K562 (cell line): ENCODE data around the gene CYLD. TPM values are rescaled to one million over a fixed set of nuclear protein-coding genes. Genes with fewer than 3 reads are reported as not detected.

ENCODE experiments used
- ATAC-seq: fragments of 200-7000 bp; cut with Tn5 transposase; 3 replicates; pipeline ENCODE4 v1.9.1; 2020; ENCODE audit warnings: moderate library complexity
- BruUV-seq: library from RNA; stranded (reverse); fragments of 400-500 nt; replicated peaks from 2 replicates; lab custom pipeline; 2021; lab: Mats Ljungman, UMichigan
- CTCF ChIA-PET: fragments of 300-600 bp; formaldehyde crosslinking; extraction: SDS; loops from one replicate; lab custom pipeline; 2021; ENCODE audit warnings: low intra/inter-chr PET ratio; lab: Yijun Ruan, JAX
- POLR2A ChIA-PET: fragments of 300-600, 350-650 bp; sonication (Branson Sonifier 250); formaldehyde crosslinking; extraction: SDS; loops from one replicate; lab custom pipeline; 2021; ENCODE audit warnings: antibody characterized with exemption, inconsistent platforms; lab: Yijun Ruan, JAX
- DNase-seq, 4 experiments: peaks; one replicate each; pipeline versions ENCODE4 v3.0.0 to v3.0.0-alpha.2; 2011 to 2018; ENCODE audit warnings: low spot score in 3 of 4, mixed read lengths in 3 of 4; ENCODE audit errors: extremely low read depth in 1 of 4
- FAIRE-seq: peaks from 2 replicates; lab custom pipeline; 2011; peaks lifted over from hg19 to GRCh38; lab: Jason Lieb, UNC
- H2AFZ ChIP-seq: 2 replicates; pipeline ENCODE4 v1.6.0; 2011; ENCODE audit warnings: low read depth, low read length, control low read depth, inconsistent platforms
- H3K27ac ChIP-seq: fragments of 200-600 bp; 3 replicates; pipeline ENCODE4 v1.8.0; 2011; ENCODE audit warnings: low read depth, mild to moderate bottlenecking, control low read depth, inconsistent platforms, low read length, moderate library complexity, mixed read lengths; ENCODE audit errors: extremely low read depth
- H3K27me3 ChIP-seq, 2 experiments: fragments of 300-600 bp in 1 of 2; 2 replicates in 1 of 2; 3 replicates in 1 of 2; pipeline versions ENCODE4 v1.6.0 to v1.8.0; 2011; ENCODE audit warnings: inconsistent platforms in 2 of 2, low read length in 2 of 2, mild to moderate bottlenecking in 1 of 2, mixed read lengths in 1 of 2, moderate library complexity in 1 of 2; ENCODE audit not compliant: control insufficient read depth in 2 of 2, insufficient read depth in 2 of 2
- H3K36me3 ChIP-seq: fragments of 300-600 bp; 3 replicates; pipeline ENCODE4 v1.8.0; 2011; ENCODE audit warnings: mild to moderate bottlenecking, low read length, inconsistent platforms; ENCODE audit not compliant: control insufficient read depth, insufficient read depth
- H3K4me1 ChIP-seq, 2 experiments: fragments of 200-600 bp in 1 of 2; replicated peaks in 1 of 2; 2 replicates in 1 of 2; 3 replicates in 1 of 2; pipeline versions ENCODE4 v1.5.1 to v1.8.0; 2011; ENCODE audit warnings: inconsistent platforms in 2 of 2, low read length in 2 of 2, mild to moderate bottlenecking in 1 of 2, mixed read lengths in 1 of 2, moderate library complexity in 1 of 2; ENCODE audit not compliant: control insufficient read depth in 2 of 2, insufficient read depth in 2 of 2
- H3K4me2 ChIP-seq: 2 replicates; pipeline ENCODE4 v1.6.1; 2011; ENCODE audit warnings: low read length, control low read depth, inconsistent platforms, mixed read lengths; ENCODE audit not compliant: insufficient read depth
- H3K4me3 ChIP-seq: fragments of 200-600 bp; sonication (generic), shearing (Covaris generic); 2 replicates; pipeline ENCODE4 v1.5.1; 2016; ENCODE audit warnings: control low read depth, inconsistent platforms
- H3K79me2 ChIP-seq: fragments of 200-600 bp; 3 replicates; pipeline ENCODE4 v1.8.0; 2011; ENCODE audit warnings: low read length, inconsistent platforms; ENCODE audit not compliant: control insufficient read depth, insufficient read depth
- H3K9ac ChIP-seq, 2 experiments: 2 replicates each; pipeline versions ENCODE4 v1.6.0 to v1.6.1; 2011; ENCODE audit warnings: low read depth in 2 of 2, low read length in 2 of 2, control low read depth in 1 of 2, inconsistent platforms in 1 of 2, mild to moderate bottlenecking in 1 of 2, mixed read lengths in 1 of 2; ENCODE audit not compliant: insufficient read depth in 1 of 2
- H3K9me1 ChIP-seq: one replicate; pipeline ENCODE4 v1.6.0; 2011; ENCODE audit warnings: inconsistent platforms, mild to moderate bottlenecking, low read length, moderate library complexity; ENCODE audit not compliant: control insufficient read depth, insufficient read depth
- H3K9me3 ChIP-seq: replicated peaks from 2 replicates; pipeline ENCODE4 v1.5.1; 2011; ENCODE audit warnings: low read depth, low read length, inconsistent platforms; ENCODE audit not compliant: control insufficient read depth, insufficient read depth
- H4K20me1 ChIP-seq: replicated peaks from 2 replicates; pipeline ENCODE4 v1.6.1; 2011; ENCODE audit warnings: low read length, inconsistent platforms, mixed read lengths; ENCODE audit not compliant: control insufficient read depth, insufficient read depth
- CXXC5 ChIP-seq: fragments of 250-450 bp; sonication (Bioruptor Pico); IDR thresholded peaks from 2 replicates; pipeline ENCODE4 v1.8.0; 2022; ENCODE audit warnings: inconsistent platforms, mild to moderate bottlenecking, moderate library complexity
- KAT7 ChIP-seq: sonication (generic); formaldehyde crosslinking; IDR thresholded peaks from 2 replicates; pipeline ENCODE4 v1.8.0; 2022; ENCODE audit warnings: missing genetic modification reagents, mild to moderate bottlenecking, borderline replicate concordance
- L3MBTL2 ChIP-seq: fragments of 450-650 bp; IDR thresholded peaks from 2 replicates; pipeline ENCODE4 v1.6.1; 2016; ENCODE audit warnings: mild to moderate bottlenecking, moderate library complexity
- NCOA1 ChIP-seq: fragments of 450-650 bp; IDR thresholded peaks from 2 replicates; pipeline ENCODE4 v1.6.1; 2016; ENCODE audit warnings: low read depth
- NCOA6 ChIP-seq: fragments of 450-650 bp; IDR thresholded peaks from 2 replicates; pipeline ENCODE4 v1.6.1; 2017; ENCODE audit warnings: mild to moderate bottlenecking
- NFIC ChIP-seq: fragments of 450-650 bp; IDR thresholded peaks from 2 replicates; pipeline ENCODE4 v1.6.1; 2017; ENCODE audit warnings: mild to moderate bottlenecking, inconsistent platforms
- SPI1 ChIP-seq: IDR thresholded peaks from 2 replicates; pipeline ENCODE4 v1.6.1; 2011; ENCODE audit warnings: low read depth, low read length, control low read depth, borderline replicate concordance
- STAT6 ChIP-seq: sonication (generic); formaldehyde crosslinking; IDR thresholded peaks from 2 replicates; pipeline ENCODE4 v1.8.1; 2023; ENCODE audit warnings: mild to moderate bottlenecking, missing genetic modification reagents
- TEAD1 ChIP-seq, 2 experiments: fragments of 450-650 bp in 1 of 2; sonication (generic) in 1 of 2; formaldehyde crosslinking; IDR thresholded peaks; 2 replicates each; pipeline versions ENCODE4 v1.4.0 to v1.8.0; 2020 to 2022; ENCODE audit warnings: mild to moderate bottlenecking in 2 of 2, missing genetic modification reagents in 1 of 2
- VEZF1 ChIP-seq: fragments of 200-800 bp; sonication (Bioruptor generic); IDR thresholded peaks from 2 replicates; pipeline ENCODE4 v1.6.1; 2017; ENCODE audit warnings: missing genetic modification characterization, missing compliant biosample characterization
- ZNF740 ChIP-seq, 3 experiments: fragments of 200-800 bp in 1 of 3; sonication (Bioruptor generic) in 1 of 3; sonication (generic) in 1 of 3; formaldehyde crosslinking in 1 of 3; IDR thresholded peaks; 2 replicates each; pipeline versions ENCODE4 v1.6.1 to v1.8.0; 2016 to 2022; ENCODE audit warnings: mild to moderate bottlenecking in 2 of 3, missing compliant biosample characterization in 2 of 3, missing genetic modification characterization in 2 of 3, missing genetic modification reagents in 1 of 3
- WGBS: fragments of 100-300 bp; shearing (Covaris generic); methylation state at CpG from one replicate; pipeline ENCODE4 v1.1.6; 2016; ENCODE audit warnings: low coverage, mixed read lengths; ENCODE audit not compliant: insufficient coverage; ENCODE audit errors: missing lambda C conversion rate; 5-methylcytosine and 5-hydroxymethylcytosine counted together
- in situ Hi-C: fragments of 300-500 bp; cut with MboI; formaldehyde crosslinking; loops from 4 replicates; pipeline ENCODE4 v1.15.0; 2018; ENCODE audit warnings: inconsistent platforms, mixed read lengths
- intact Hi-C: fragments of 100-400 bp; cut with micrococcal nuclease; formaldehyde crosslinking; loops from 2 replicates; pipeline ENCODE4 v1.14.2; 2022
- polyA plus RNA-seq, 8 experiments: library from polyadenylated mRNA; depleted of rRNA in 4 of 8; stranded (reverse) in 5 of 8; unstranded in 3 of 8; fragments of >200 nt; fragmentation: Nextera tagmentation in 2 of 8; fragmentation: Illumina TruSeq in 1 of 8; extraction: Ambion mirVana in 2 of 8; extraction: Trizol in 1 of 8; gene quantifications; 2 replicates each; pipeline versions ENCODE4 v1.2.1 to v1.2.3, GENCODE V29; 2011 to 2014; ENCODE audit warnings: inconsistent platforms in 1 of 8, missing spikeins in 1 of 8
- total RNA-seq, 7 experiments: library from RNA; depleted of rRNA in 6 of 7; stranded (reverse); fragments of >200 nt in 6 of 7; fragmentation: Illumina TruSeq in 2 of 7; extraction: Trizol in 2 of 7; gene quantifications; 2 replicates each; pipeline versions ENCODE4 v1.2.1 to v1.2.3, GENCODE V29; 2011 to 2021; ENCODE audit warnings: low replicate concordance in 1 of 7

CYLD gene
- total and polyA plus RNA-seq, 9 of the 15 experiments (the other 6 are each of a cell fraction or from before 2014, with no cell fraction given): 3.4 to 7.4 (median 5.3) TPM

- TF ChIP-seq L3MBTL2 (0 out of 2 replicates have a peak, but pooled peaks have one; percentile 18), TEAD1 (CRISPR knock-in tag; IDR thresholded peaks at IDR 0.05) (no peak), STAT6 (CRISPR knock-in tag) (no peak)
Measured at GRCh38 chr16:50741225-50741780, 583 bp upstream of the CYLD start (continued).

GRCh38 chr16:50742576-50743200, 802 bp downstream of the CYLD start:
- H3K27ac ChIP-seq: no peak overlapping the region
- peak overlapping the region; percentile 77 for H3K4me2 ChIP-seq
- H3K79me2 ChIP-seq: no peaks in the 10 kb centered on the region
- FAIRE-seq (no peak), DNase-seq (peak; percentile 16 to 31 (median 20)), ATAC-seq (no peak)
- WGBS: 4% methylated on average over 13 of the region's 28 CpGs
- H3K36me3 ChIP-seq: no peaks in the 10 kb centered on the region
- no TSS peak for BruUV-seq
- ChIA-PET CTCF (no interaction called here), POLR2A (no interaction called here)
- H4K20me1 ChIP-seq: no peaks in the 10 kb centered on the region
- H3K9me1 ChIP-seq: no peaks in the 10 kb centered on the region
- H3K4me3 ChIP-seq: peak overlapping the region; percentile 74
- in situ Hi-C loops (no loop called here), intact Hi-C loops (no loop called here)
- H3K27me3 ChIP-seq: peaks cover 0 to 9% of the 10 kb centered on the region in 2 experiments; a peak in 1 of 5 replicates
- H3K4me1 ChIP-seq: peaks cover 5 to 11% of the 10 kb centered on the region in 2 experiments; a peak in 3 of 5 replicates
- peak overlapping the region; percentile 50 to 89; a peak in 3 of 4 replicates for H3K9ac ChIP-seq
- H3K9me3 ChIP-seq: no peaks in the 10 kb centered on the region
- H2AFZ ChIP-seq: peak overlapping the region; percentile 49; the same call in 1 of the 2 replicates
- 0 out of 2 replicates have a peak, but pooled peaks have one; percentile 8 for TF ChIP-seq KAT7
- peak; percentile 57 for TF ChIP-seq NFIC
- TF ChIP-seq VEZF1 (CRISPR knock-in tag): no peak
- no peak for TF ChIP-seq NCOA1
- TF ChIP-seq NCOA6: 0 out of 2 replicates have a peak, but pooled peaks have one; percentile 22
- TF ChIP-seq SPI1: 0 out of 2 replicates have a peak, but pooled peaks have one; percentile 4
- no peak for TF ChIP-seq CXXC5 (CRISPR knock-in tag)
- TF ChIP-seq ZNF740 (CRISPR knock-in tag; IDR thresholded peaks at IDR 0.05): 0 out of 2 replicates have a peak, but pooled peaks have one; percentile 10
- no peak for TF ChIP-seq ZNF740 (tag; IDR thresholded peaks at IDR 0.05)
